GM10266 (cell line): Measurements from ENCODE around the gene ALKBH7.

Experiments used
- DNase-seq: peaks from one replicate; pipeline ENCODE4 v3.0.0; 2012; ENCODE audit errors: extremely low spot score
- CTCF ChIP-seq: IDR thresholded peaks from 2 replicates; pipeline ENCODE4 v1.5.1; 2012; ENCODE audit warnings: mild to moderate bottlenecking, low read depth; ENCODE audit not compliant: control insufficient read depth, insufficient read depth; ENCODE audit errors: missing control alignments

Gene ALKBH7

DNA sequence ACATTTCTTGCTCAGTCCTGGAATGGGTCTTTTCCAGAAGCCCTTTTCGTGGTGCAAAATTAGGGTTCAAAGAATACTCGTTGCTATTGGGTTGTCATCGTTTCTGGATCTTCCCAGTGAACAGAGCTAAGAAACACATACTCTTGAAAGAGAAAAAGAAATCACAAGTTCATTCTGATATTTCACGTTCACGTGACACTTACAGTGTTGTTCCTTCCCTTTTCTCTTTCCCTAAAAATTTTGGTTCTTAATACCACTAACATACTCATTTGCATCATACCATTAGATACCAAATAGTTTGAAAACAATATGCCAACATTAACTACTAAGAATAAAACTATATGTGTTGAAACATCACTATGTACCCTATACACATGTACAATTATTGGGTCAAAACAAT, 33.8 kb downstream of the ALKBH7 start:
- DNase-seq: no peak
- TF ChIP-seq CTCF: no peak

GRCh38 chr19:6409346-6409745, 36.8 kb downstream of the ALKBH7 start:
- TF ChIP-seq CTCF: no peak
- no peak for DNase-seq

DNA sequence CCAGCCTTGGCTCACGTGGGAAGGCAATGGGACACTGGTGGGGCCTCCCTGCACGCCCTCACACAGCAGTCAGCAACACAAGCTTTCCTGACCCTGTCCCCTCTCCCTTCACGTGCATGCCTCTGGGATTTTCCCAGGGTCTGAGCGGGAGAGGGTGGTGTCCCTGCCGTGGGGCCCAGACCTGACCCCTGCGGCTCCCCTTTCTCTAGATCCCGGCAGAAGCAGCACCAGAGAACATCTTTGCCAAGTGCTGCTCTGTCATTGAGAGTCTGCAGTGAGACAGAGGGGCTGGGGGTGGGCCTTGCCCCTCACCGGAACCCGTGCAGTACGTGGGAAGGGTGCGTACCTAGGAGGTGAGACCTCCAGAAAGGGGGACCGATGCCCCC, 39.5 kb downstream of the ALKBH7 start:
- no peak for DNase-seq
- TF ChIP-seq CTCF: no peak

DNA sequence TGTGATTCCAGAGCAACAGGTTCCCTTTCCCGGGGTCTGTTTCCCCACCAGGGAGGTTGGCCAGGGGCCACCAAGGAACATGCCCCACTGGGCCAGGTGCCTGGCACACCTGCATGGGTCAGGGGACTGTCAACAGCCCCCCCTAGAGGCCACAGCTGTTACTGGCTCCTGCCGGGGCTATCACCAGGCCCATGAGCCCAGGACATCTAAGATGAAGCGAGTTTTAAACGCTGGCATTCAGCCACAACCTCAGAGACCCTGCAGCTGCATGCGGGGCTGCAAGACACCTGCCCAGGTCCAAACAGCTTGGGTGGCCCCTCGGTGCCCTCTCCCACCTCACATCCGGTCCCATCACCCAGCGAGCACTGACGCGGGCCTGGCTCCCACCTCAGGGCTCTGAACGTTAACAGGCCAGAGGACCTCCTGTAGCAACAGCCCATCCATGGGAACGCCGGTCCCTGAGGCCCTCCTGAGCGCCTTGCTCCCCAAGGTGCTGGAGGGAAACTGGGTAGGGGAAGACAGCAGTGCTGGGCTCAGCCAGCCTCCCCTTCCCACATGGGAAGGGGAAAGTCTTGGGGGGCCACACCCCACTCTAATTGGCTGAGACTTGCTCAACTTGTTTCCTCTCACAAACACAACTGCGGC, 40.0 kb downstream of the ALKBH7 start:
- TF ChIP-seq CTCF: peak; percentile 65
- no peak for DNase-seq

DNA sequence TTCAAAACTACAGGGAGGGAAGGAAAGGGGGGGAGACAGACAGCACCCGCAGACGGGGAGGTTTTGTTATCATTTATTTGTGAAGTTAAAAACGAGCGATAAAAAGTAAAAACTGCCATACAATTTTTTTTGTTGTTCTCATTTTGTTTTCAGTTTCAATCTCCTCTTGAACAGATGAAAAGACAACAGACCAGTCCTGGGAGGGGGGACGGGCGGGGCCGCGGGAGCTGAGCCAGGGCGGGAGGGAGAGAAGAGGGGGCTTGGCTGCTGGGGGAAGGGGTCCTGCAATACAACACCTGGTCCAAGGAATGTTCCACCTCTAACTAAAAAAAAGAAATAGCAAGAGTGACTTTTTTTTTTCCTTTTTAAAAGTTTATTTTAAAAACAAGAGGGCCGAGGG, 40.7 kb downstream of the ALKBH7 start:
- no peak for TF ChIP-seq CTCF
- no peak for DNase-seq

DNA sequence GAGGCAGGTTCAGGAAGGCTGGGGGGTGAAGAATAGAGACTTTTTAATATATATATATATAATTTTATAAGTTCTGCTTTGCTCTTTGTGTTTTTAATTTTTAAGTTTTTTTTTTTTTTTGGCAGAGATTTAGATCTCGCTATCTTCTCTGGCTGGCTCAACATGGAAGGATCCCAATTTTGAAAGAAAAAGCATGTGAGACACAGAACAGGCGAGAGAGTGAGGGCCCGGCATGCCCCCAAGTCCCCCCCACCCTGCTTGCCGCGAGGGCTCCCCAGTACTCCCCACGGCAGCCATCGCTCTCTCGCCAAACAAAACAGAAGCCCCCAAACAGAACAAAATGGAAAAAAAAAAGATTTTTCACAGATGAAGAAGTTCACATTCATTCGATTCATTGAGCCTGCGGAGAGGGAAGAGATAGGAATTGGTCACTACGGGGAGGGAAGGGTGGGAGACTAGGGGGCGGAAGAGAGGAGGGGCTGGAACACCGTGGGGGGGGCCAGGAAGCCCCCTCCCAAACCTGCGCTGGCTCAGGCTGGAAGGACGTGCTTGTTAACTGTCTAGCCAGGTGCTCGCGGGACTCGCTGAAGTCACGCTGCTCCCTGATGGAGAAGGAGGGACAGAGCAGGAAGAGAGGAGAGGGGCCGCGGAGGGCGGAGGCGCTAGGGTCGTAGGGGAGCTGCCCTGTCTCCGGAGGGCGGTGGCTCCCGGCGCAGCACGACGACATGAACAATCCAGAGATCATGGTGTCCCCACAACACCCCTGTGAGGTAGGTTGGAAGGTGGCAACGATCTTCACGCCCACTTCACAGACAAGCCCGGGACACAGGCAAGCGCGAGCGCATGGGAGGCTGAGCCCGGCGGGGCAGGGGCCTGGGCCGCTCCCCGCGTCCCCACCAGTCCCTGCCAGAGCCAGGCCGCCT, 41.4 kb downstream of the ALKBH7 start:
- no peak for DNase-seq
- TF ChIP-seq CTCF: no peak
